GM10266 (cell line): ENCODE data around the gene LYRM9.
"Not testable (repeated sequence)": the region's sequence is repeated elsewhere in the genome, so short reads cannot be mapped to it uniquely, and the experiment has no call there.

Source experiments
- DNase-seq: peaks from one replicate; pipeline ENCODE4 v3.0.0; 2012; ENCODE audit errors: extremely low spot score
- TF ChIP-seq, protein P1 (sequence below): IDR thresholded peaks from 2 replicates; pipeline ENCODE4 v1.5.1; 2012; ENCODE audit warnings: mild to moderate bottlenecking, low read depth; ENCODE audit not compliant: control insufficient read depth, insufficient read depth; ENCODE audit errors: missing control alignments

The LYRM9 gene

DNA sequence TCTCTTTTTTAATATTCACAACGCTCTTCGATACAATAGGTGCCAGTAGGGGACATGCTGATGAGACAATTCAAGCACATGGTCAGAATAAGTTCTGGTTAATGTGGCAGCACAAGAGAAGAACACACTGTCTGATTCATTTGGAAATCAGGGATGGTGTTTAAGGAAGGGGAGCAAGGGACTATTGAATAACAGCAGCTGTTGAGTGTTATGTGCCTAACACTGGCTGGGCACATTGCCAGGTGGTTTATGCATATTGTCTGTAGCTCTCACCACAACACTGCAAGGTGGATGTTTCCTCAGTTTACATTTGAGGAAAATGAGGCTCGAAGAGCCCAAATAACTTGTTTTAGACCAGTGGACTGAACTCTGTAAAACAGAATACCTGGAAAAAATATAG lies 44.2 kb downstream of the LYRM9 start:
- no peak for DNase-seq

GRCh38 chr17:27846808-27847307 lies 46.3 kb downstream of the LYRM9 start:
- not testable (repeated sequence) for DNase-seq

More for the DNA sequence above, 44.2 kb downstream of the LYRM9 start:
- TF ChIP-seq, protein P1, sequence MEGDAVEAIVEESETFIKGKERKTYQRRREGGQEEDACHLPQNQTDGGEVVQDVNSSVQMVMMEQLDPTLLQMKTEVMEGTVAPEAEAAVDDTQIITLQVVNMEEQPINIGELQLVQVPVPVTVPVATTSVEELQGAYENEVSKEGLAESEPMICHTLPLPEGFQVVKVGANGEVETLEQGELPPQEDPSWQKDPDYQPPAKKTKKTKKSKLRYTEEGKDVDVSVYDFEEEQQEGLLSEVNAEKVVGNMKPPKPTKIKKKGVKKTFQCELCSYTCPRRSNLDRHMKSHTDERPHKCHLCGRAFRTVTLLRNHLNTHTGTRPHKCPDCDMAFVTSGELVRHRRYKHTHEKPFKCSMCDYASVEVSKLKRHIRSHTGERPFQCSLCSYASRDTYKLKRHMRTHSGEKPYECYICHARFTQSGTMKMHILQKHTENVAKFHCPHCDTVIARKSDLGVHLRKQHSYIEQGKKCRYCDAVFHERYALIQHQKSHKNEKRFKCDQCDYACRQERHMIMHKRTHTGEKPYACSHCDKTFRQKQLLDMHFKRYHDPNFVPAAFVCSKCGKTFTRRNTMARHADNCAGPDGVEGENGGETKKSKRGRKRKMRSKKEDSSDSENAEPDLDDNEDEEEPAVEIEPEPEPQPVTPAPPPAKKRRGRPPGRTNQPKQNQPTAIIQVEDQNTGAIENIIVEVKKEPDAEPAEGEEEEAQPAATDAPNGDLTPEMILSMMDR: no peak

DNA sequence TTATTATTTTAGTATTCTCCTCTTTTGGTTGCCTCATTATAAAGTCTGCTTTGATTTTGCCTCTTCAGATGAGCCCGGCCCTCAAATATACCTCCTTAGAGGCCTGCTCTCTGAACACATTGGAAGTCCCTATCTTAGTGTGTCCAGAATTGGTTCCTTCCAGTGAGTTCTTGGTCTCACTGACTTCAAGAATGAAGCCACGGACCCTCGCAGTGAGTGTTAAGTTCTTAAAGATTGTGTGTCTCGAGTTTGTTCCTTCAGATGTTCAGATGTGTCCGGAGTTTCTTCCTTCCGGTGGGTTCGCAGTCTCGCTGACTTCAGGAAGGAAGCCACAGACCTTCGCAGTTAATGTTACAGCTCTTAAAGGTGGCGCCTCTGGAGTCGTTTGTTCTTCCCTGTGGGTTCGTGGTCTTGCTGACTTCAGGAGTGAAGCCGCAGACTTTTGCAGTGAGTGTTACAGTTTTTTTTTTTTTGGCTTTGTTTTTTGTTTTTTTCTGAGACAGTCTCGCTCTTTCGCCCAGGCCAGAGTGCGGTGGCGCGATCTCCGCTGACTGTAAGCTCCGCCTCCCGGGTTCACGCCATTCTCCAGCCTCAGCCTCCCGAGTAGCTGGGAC lies 47.0 kb downstream of the LYRM9 start:
- DNase-seq: no peak
- TF ChIP-seq, protein P1: no peak

DNA sequence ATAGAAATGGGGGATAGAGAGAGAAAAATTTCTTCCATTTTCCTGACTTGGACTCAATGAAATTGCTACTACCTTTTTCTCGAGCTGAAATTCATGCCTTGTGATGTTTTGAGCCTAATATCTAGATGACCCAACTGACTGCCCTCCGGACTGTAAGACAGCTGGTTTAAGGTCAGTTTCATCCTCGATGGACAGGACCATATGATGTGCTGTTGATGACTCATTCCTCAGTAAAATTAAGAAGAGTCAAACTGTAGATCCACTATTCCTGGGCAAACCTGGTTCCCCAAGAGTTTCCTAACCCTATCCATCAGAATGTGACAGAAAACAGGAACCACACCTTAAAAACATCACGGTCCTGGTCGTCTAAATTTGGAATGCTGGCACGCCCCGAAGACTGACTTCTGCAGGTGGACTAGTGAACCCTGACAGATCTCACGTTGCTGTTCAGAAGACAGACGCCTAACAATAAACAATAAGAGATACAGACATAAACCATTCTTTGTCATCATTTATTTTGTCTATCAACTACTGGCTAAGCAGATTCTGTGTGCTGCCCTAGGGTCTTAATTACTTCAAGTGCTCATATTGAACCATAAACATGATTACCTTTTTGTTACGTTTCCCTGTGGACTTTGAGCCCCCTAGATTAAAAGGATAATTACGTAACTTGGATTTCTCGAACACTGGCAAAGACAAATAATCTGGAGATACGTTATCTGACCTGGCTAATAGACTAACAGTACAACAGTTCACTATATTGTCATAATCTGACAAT lies 47.7 kb downstream of the LYRM9 start:
- TF ChIP-seq, protein P1: no peak
- DNase-seq: no peak

DNA sequence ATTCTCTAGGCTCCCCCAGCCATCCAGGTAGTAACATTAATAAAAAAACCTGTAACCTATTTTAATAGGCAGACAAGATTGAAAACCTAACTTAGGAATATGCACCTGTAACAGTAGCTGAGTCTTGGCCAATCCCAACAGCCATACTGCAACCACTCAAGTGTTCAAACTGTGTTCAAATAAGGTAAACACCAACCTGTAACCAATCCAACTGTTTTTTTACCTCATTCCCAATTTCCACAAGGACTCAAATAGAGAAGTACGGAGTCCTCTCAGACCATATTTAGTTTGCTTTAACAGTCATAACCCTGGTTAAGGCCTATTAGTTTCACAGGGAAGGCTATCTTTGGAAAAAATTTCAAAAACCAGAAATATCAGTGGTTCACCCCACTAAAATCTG lies 52.5 kb downstream of the LYRM9 start:
- TF ChIP-seq, protein P1: no peak
- DNase-seq: no peak

- DNase-seq: not testable (repeated sequence)
Measured at GRCh38 chr17:27840406-27840678, 52.8 kb downstream of the LYRM9 start.

DNA sequence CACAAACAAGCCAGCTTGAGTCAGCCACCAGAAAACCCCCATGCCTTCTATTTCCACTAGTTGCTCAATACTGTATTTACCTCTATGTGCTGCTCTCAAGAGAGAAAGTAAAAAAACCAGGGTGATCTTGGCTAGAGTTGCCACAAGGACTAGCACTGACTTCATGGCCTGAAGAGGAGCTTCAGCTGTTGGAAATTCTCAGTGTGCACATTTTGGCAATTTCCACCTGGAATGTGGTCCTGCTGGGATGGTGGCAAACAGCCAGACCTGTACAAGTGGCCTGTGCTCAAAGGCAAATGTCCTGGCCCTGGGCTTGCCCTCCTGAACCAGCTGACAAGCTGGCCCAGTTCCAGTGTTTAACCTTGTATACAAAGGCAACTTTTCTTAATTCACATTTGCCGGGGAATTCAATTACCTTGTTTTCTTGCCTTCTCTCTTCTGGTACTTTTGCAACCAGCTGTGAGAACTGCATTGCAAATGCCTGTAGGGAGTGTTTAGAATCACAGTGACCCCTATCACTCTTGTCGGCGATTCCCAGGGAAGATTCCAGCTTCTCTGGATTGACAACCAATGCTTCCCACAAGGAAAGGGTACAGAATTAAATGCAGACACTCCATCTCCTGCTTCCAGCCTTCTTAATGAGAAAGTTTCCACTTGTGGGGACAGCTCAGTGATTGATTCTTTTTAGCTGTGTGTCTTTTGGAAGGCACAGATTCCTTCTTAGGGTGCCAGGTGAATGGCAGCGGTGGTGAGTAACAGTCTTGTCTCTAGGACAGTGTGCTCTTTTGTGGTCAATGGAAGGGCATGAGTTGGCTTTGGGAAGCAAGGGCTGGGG lies 53.4 kb downstream of the LYRM9 start:
- not testable (repeated sequence) for DNase-seq

DNA sequence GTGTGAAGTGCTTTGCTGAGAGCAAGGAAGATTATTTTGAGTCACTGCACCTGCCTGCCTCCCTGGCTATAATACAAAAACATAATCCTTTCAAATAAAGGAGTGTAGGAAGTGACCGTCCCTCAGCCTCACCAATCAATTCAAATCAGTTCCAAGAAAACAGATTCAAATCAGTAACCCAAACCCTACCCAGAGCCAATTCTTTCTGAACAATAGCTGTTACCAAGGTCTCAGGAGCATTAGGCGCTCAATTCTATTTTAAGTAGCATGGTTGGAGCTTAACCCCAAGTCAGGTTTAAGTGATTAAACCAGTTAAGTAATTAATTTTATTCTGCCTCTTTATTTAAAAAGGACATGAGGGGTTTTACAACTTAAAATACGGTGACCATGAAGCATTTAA lies 54.6 kb downstream of the LYRM9 start:
- not testable (repeated sequence) for DNase-seq

- not testable (repeated sequence) for DNase-seq
Measured at GRCh38 chr17:27837769-27838168, 55.4 kb downstream of the LYRM9 start.

GRCh38 chr17:27836651-27837050 lies 56.5 kb downstream of the LYRM9 start:
- TF ChIP-seq, protein P1: no peak
- DNase-seq: no peak
